Adrenal gland (tissue), 12 donors: Measurements from ENCODE around the gene ADGRB2. TPM values are rescaled to one million over a fixed set of nuclear protein-coding genes. Genes with fewer than 3 reads are reported as not detected.

Experiments used
- DNase-seq, 7 donors: peaks; one replicate each; pipeline ENCODE4 v3.0.0-alpha.2; 2019 to 2020
- H3K27ac ChIP-seq, 5 donors: fragments of 200-600 bp; sonication (generic) in 4 of 5; 1 replicate in 3 of 5; 2 replicates in 2 of 5; pipeline versions ENCODE4 v1.5.1 to v1.8.0; 2016 to 2020; ENCODE audit warnings: mild to moderate bottlenecking in 1 of 5
- H3K27me3 ChIP-seq: fragments of 200-600 bp; 2 replicates; pipeline ENCODE4 v1.8.0; 2021
- H3K36me3 ChIP-seq, 2 donors: fragments of 200-600 bp; replicated peaks in 1 of 2; 1 replicate in 1 of 2; 2 replicates in 1 of 2; pipeline versions ENCODE4 v1.5.1 to v1.8.0; 2018 to 2022
- H3K4me1 ChIP-seq, 2 donors: fragments of 200-600 bp; replicated peaks in 1 of 2; 1 replicate in 1 of 2; 2 replicates in 1 of 2; pipeline versions ENCODE4 v1.5.1 to v1.8.0; 2018 to 2021
- H3K4me3 ChIP-seq, 4 donors: fragments of 200-600 bp; sonication (generic) in 3 of 4; one replicate each; pipeline ENCODE4 v1.5.1; 2016 to 2018
- H3K9me3 ChIP-seq, 3 donors: fragments of 200-600 bp; sonication (generic) in 1 of 3; replicated peaks in 1 of 3; 1 replicate in 2 of 3; 2 replicates in 1 of 3; pipeline versions ENCODE4 v1.5.1 to v1.8.0; 2016 to 2021
- CTCF ChIP-seq, 6 experiments: fragments of 450-650 bp in 4 of 6; fragments of 200-600 bp in 2 of 6; sonication (generic) in 1 of 6; IDR thresholded peaks; 1 replicate in 5 of 6; 2 replicates in 1 of 6; pipeline versions ENCODE4 v1.5.1 to v1.8.0; 2016 to 2021; ENCODE audit warnings: antibody characterized with exemption in 6 of 6, mild to moderate bottlenecking in 2 of 6, moderate library complexity in 1 of 6
- POLR2A ChIP-seq, 2 donors: fragments of 450-650 bp; IDR thresholded peaks; one replicate each; pipeline ENCODE4 v1.6.1; 2017; ENCODE audit warnings: antibody characterized with exemption in 2 of 2, mild to moderate bottlenecking in 2 of 2, moderate library complexity in 1 of 2
- WGBS, 4 donors: extraction: QIAGEN DNeasy Blood & Tissue Kit in 2 of 4; methylation state at CpG; one replicate each; pipeline versions ENCODE4 v1.1.5 to v1.1.7; 2013 to 2017; 5-methylcytosine and 5-hydroxymethylcytosine counted together
- intact Hi-C, 2 donors: fragments of 100-400 bp; cut with DNase I; formaldehyde crosslinking; loops; one replicate each; pipeline versions ENCODE4 v1.14.1 to v1.15.0; 2022 to 2023
- polyA plus RNA-seq, 3 donors: library from polyadenylated mRNA; stranded (reverse); fragments of 200-250 nt in 2 of 3; fragments of 350-450 nt in 1 of 3; fragmentation: Illumina TruSeq in 1 of 3; extraction: RNeasy Lipid Tissue Mini Kit (QIAGEN cat#74804) in 1 of 3; gene quantifications; one replicate each; pipeline ENCODE4 v1.2.3, GENCODE V29; 2013 to 2014
- total RNA-seq, 9 donors: library from RNA; depleted of rRNA in 4 of 9; stranded (reverse); fragments of >200 nt in 4 of 9; fragments of 120-200 nt in 1 of 9; fragmentation: NEBNext Ultra II Directional in 1 of 9; extraction: Animal tissue kit (Norgen Biotek cat#: 25700) in 1 of 9; gene quantifications; one replicate each; pipeline versions ENCODE4 v1.1.0 to v1.2.4, GENCODE V29; 2013 to 2023
- donor health status: healthy with polysubstance abuse.
- donor health status: Bipolar disorder and iron deficiency.
- donor health status: DM: yes; HTN: yes; CAD: no.
- donor health status: DM: no; HTN: no; CAD: no.
- donor health status: DM: no; HTN: no; CAD: no.
- donor health status: DM: yes; HTN: yes; CAD: no.

The ADGRB2 gene
- total and polyA plus RNA-seq, 12 donors, result 1.8 to 57.3 (median 5.1) TPM

- no peak overlapping the region for H3K27ac ChIP-seq
- DNase-seq, result peak; percentile 63 to 86 (median 78)
Observed at GRCh38 chr1:31745096-31745945, 18.8 kb downstream of the ADGRB2 start.

GRCh38 chr1:31744165-31744888, 19.8 kb downstream of the ADGRB2 start:
- H3K4me3 ChIP-seq, result no peak overlapping the region

More at GRCh38 chr1:31745096-31745945, 18.8 kb downstream of the ADGRB2 start:
- Histone ChIP-seq H3K4me1 (peaks cover 0 to 5% of the 10 kb centered on the region in 2 donors), H3K27me3 (no peaks in the 10 kb centered on the region), H3K4me3 (no peak overlapping the region), H3K9me3 (no peaks in the 10 kb centered on the region), H3K36me3 (no peaks in the 10 kb centered on the region)
- TF ChIP-seq POLR2A (IDR thresholded peaks at IDR 0.05) (no peak), CTCF (IDR thresholded peaks at IDR 0.05) (peak; percentile 62 to 80 (median 69))
- 16 to 46% (median 30%) methylated on average over 3 to 4 of the region's 4 CpGs for WGBS, 4 donors
- intact Hi-C loops, result loop anchor here (5.0 kb wide), 1 partner anchor 83 kb away; no protein-coding TSS in a partner anchor

GRCh38 chr1:31742462-31743212, 21.5 kb downstream of the ADGRB2 start:
- Histone ChIP-seq H3K36me3 (no peaks in the 10 kb centered on the region), H3K27me3 (no peaks in the 10 kb centered on the region), H3K4me1 (peaks cover 0 to 5% of the 10 kb centered on the region in 2 donors), H3K9me3 (no peaks in the 10 kb centered on the region), H3K27ac (no peak overlapping the region), H3K4me3 (no peak overlapping the region)
- DNase-seq, result no peak
- intact Hi-C loops, result no loop called here
- WGBS, 4 donors, result 84 to 96% (median 89%) methylated on average over 5 to 32 of the region's 32 CpGs
- TF ChIP-seq CTCF (IDR thresholded peaks at IDR 0.05) (no peak), POLR2A (IDR thresholded peaks at IDR 0.05) (no peak)

More at GRCh38 chr1:31744165-31744888, 19.8 kb downstream of the ADGRB2 start:
- Histone ChIP-seq H3K4me1 (peaks cover 0 to 5% of the 10 kb centered on the region in 2 donors), H3K27ac (no peak overlapping the region), H3K27me3 (no peaks in the 10 kb centered on the region), H3K9me3 (no peaks in the 10 kb centered on the region), H3K36me3 (no peaks in the 10 kb centered on the region)
- TF ChIP-seq CTCF (IDR thresholded peaks at IDR 0.05) (no peak), POLR2A (IDR thresholded peaks at IDR 0.05) (no peak)
- DNase-seq, result no peak
- 91 to 95% (median 93%) methylated on average over 8 to 28 of the region's 28 CpGs for WGBS, 4 donors
- intact Hi-C loops, result no loop called here

- 53 to 85% (median 61%) methylated on average over 11 to 12 of the region's 12 CpGs for WGBS, 4 donors
- H3K4me1 ChIP-seq, result no peaks in the 10 kb centered on the region
- no peaks in the 10 kb centered on the region for H3K36me3 ChIP-seq
- no peaks in the 10 kb centered on the region for H3K27me3 ChIP-seq
- no peak overlapping the region for H3K27ac ChIP-seq
- no peaks in the 10 kb centered on the region for H3K9me3 ChIP-seq
- H3K4me3 ChIP-seq, result no peak overlapping the region
- no peak for DNase-seq
- TF ChIP-seq CTCF (IDR thresholded peaks at IDR 0.05) (no peak), POLR2A (IDR thresholded peaks at IDR 0.05) (no peak)
- intact Hi-C loops, result no loop called here
Observed at GRCh38 chr1:31739346-31739745, 24.8 kb downstream of the ADGRB2 start.
